Measurements from ENCODE around the gene ZNF614.

- TF ChIP-seq POLR2AphosphoS5 (IDR thresholded peaks at IDR 0.05; ENCODE audit: low read depth, low read length) (no peak), FOXP2 (optimal IDR thresholded peaks at IDR 0.05; ENCODE audit: borderline replicate concordance, extremely low read depth, extremely low read length, insufficient read depth) (no peak), TAF1 (IDR thresholded peaks at IDR 0.05; ENCODE audit: borderline replicate concordance, insufficient read depth, low read length) (no peak), SIN3A (IDR thresholded peaks at IDR 0.05; ENCODE audit: borderline replicate concordance, insufficient read depth, low read length) (no peak)
These were observed 51.3 kb downstream of the ZNF614 start for GRCh38 chr19:51976852-51977251.

Measured in PFSK-1 (cell line).